ENCODE measurements around the gene PNPLA5.
"Not testable (repeated sequence)": the region's sequence is repeated elsewhere in the genome, so short reads cannot be mapped to it uniquely, and the experiment has no call there.

The PNPLA5 gene

GRCh38 chr22:43891360-43892182 lies at the start of gene PNPLA5:
Gene PNPLA5 (minus strand): TSS chr22:43892013. CDS start chr22:43891880, 133 bp downstream.
- DNase-seq = peak; percentile 2

- no peak for DNase-seq
Measured at GRCh38 chr22:43941449-43941848, 49.6 kb upstream of the PNPLA5 start.

GRCh38 chr22:43931771-43932170 lies 40.0 kb upstream of the PNPLA5 start:
- no peak for DNase-seq

- no peak for DNase-seq
Measured at GRCh38 chr22:43928908-43929307, 37.1 kb upstream of the PNPLA5 start.

- peak; percentile 33 for DNase-seq
Measured at GRCh38 chr22:43928468-43928867, 36.7 kb upstream of the PNPLA5 start.

- no peak for DNase-seq
Measured at GRCh38 chr22:43926349-43926710, 34.5 kb upstream of the PNPLA5 start.

GRCh38 chr22:43925433-43926348 lies 33.9 kb upstream of the PNPLA5 start:
- no peak for DNase-seq

GRCh38 chr22:43924877-43925276 lies 33.1 kb upstream of the PNPLA5 start:
- no peak for DNase-seq

GRCh38 chr22:43923631-43924464 lies 32.0 kb upstream of the PNPLA5 start, which contains the start of gene PNPLA3:
Gene PNPLA3 (plus strand): TSS chr22:43923805. CDS start chr22:43923912, 107 bp downstream.
- DNase-seq = peak; percentile 69

GRCh38 chr22:43923191-43923590 lies 31.4 kb upstream of the PNPLA5 start:
- no peak for DNase-seq

GRCh38 chr22:43922123-43922522 lies 30.3 kb upstream of the PNPLA5 start:
- no peak for DNase-seq

- DNase-seq = no peak
Measured at GRCh38 chr22:43921370-43921769, 29.6 kb upstream of the PNPLA5 start.

- DNase-seq = no peak
Measured at GRCh38 chr22:43919106-43919973, 27.5 kb upstream of the PNPLA5 start.

GRCh38 chr22:43917521-43917920 lies 25.7 kb upstream of the PNPLA5 start:
- DNase-seq = no peak

- no peak for DNase-seq
Measured at GRCh38 chr22:43911351-43911750, 19.5 kb upstream of the PNPLA5 start.

- no peak for DNase-seq
Measured at GRCh38 chr22:43910178-43910695, 18.4 kb upstream of the PNPLA5 start.

GRCh38 chr22:43909708-43910107 lies 17.9 kb upstream of the PNPLA5 start:
- no peak for DNase-seq

GRCh38 chr22:43905681-43906080 lies 13.9 kb upstream of the PNPLA5 start:
- DNase-seq = no peak

GRCh38 chr22:43904412-43904811 lies 12.6 kb upstream of the PNPLA5 start:
- DNase-seq = peak; percentile 58

- DNase-seq = not testable (repeated sequence)
Measured at GRCh38 chr22:43903033-43903432, 11.2 kb upstream of the PNPLA5 start.

- no peak for DNase-seq
Measured at GRCh38 chr22:43901976-43902643, 10.3 kb upstream of the PNPLA5 start.
